Measurements from ENCODE around the gene CRABP2.
A peak's percentile ranks its signal among the peaks of the same experiment; 100 is the strongest.

The CRABP2 gene

GRCh38 chr1:156707417-156708217 is 2.2 kb upstream of the CRABP2 start:
- H3K36me3 ChIP-seq (ENCODE audit: control insufficient read depth, insufficient read depth, low read length) = no peaks in the 10 kb centered on the region; the same call in 1 of the 2 replicates
- H3K27me3 ChIP-seq (ENCODE audit: control insufficient read depth, insufficient read depth, low read length) = peaks cover 16% of the 10 kb centered on the region
- peaks cover 60% of the 10 kb centered on the region for H3K4me1 ChIP-seq (ENCODE audit: control insufficient read depth, insufficient read depth, low read length)
- peak overlapping the region; percentile 73 for H3K4me3 ChIP-seq (ENCODE audit: low read depth, low read length)
- peak overlapping the region; percentile 97 for H3K27ac ChIP-seq (ENCODE audit: low read depth, low read length)
- H3K9me3 ChIP-seq (ENCODE audit: control insufficient read depth, insufficient read depth, low read length) = no peaks in the 10 kb centered on the region
- H3K9ac ChIP-seq (ENCODE audit: low read depth, low read length) = peak overlapping the region; percentile 10; the same call in 1 of the 2 replicates

DNA sequence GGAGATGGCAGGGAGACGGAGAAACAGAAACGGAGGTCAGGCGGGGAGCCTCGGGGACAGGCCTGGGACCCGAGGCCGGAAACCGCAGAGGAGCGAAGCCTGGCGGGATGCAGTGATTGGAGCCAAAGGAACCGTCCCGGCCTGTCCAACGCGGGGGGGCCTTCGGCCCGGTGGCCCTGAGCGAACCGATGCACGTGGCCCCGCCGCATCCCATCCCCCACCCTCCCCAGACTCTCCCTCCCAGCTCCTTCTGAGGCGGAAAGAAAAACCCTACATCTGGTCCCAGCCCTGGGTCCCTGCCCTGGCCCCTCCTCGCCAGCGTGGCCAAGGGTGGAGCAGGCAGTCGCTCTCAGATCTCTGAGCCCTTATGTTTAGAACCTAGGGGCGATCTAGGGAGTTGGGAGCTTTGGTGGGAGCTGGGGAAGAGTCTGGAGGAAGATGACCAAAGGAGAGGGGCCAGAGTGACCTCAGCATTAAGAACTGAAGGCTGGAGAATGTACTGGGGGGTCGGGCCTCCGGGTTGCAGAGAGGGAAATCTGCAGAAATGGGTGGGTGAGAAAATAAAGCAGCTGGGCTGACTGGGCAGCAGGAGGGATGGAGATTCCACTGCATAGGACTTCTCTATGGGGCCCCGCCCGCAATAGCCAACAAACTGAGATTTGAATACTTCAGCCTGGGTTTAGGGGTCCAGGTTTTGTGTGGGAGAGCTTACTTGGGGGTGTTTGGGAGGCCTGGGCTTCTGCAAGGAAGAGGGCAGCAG is 1.5 kb upstream of the CRABP2 start:
- Histone ChIP-seq H3K36me3 (ENCODE audit: control insufficient read depth, insufficient read depth, low read length) (no peaks in the 10 kb centered on the region; the same call in 1 of the 2 replicates), H3K27ac (ENCODE audit: low read depth, low read length) (peak overlapping the region; percentile 97), H3K27me3 (ENCODE audit: control insufficient read depth, insufficient read depth, low read length) (peaks cover 16% of the 10 kb centered on the region), H3K4me1 (ENCODE audit: control insufficient read depth, insufficient read depth, low read length) (peaks cover 60% of the 10 kb centered on the region), H3K9ac (ENCODE audit: low read depth, low read length) (peak overlapping the region; percentile 62), H3K9me3 (ENCODE audit: control insufficient read depth, insufficient read depth, low read length) (no peaks in the 10 kb centered on the region), H3K4me3 (ENCODE audit: low read depth, low read length) (peak overlapping the region; percentile 73)

DNA sequence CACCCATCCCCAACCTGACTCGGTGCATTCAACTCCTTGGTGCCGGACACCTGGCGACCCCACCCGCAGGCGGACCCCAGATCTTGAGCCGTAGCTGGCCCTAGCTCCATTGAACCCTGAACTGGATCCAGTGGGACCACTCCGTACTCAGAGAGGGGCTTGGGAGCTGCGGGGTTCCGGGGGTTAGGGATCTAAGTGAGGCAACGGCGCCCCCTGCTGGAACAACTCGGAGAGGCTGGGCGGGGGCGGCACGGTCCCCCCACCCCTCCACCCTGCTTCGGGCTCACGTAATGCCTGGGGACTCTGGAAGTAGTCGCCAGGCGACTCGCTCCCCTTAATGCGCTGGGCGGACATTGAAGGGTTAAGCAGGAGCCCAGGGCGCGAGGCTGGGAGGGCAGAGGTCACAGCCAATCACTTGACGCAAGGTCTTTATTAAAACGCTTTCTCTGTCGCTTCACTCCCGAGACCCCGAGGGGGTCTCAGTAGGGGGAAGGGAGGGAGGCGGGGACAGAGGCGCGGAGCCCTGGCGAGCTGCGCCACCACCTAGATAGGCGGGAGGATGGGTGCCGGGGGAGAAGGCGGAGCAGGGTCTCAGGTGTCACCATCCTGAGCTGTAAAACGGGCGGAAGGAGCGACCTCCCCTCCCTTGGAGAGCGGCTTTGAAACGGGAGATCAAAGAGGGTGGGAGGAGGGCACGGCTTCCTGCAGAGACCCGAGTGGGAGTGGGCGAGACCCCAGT is 704 bp upstream of the CRABP2 start:
- Histone ChIP-seq H3K27me3 (ENCODE audit: control insufficient read depth, insufficient read depth, low read length) (peaks cover 16% of the 10 kb centered on the region), H3K4me1 (ENCODE audit: control insufficient read depth, insufficient read depth, low read length) (peaks cover 54% of the 10 kb centered on the region), H3K9ac (ENCODE audit: low read depth, low read length) (peak overlapping the region; percentile 62), H3K4me3 (ENCODE audit: low read depth, low read length) (peak overlapping the region; percentile 73), H3K27ac (ENCODE audit: low read depth, low read length) (peak overlapping the region; percentile 97), H3K36me3 (ENCODE audit: control insufficient read depth, insufficient read depth, low read length) (peaks cover 5% of the 10 kb centered on the region), H3K9me3 (ENCODE audit: control insufficient read depth, insufficient read depth, low read length) (no peaks in the 10 kb centered on the region)

DNA sequence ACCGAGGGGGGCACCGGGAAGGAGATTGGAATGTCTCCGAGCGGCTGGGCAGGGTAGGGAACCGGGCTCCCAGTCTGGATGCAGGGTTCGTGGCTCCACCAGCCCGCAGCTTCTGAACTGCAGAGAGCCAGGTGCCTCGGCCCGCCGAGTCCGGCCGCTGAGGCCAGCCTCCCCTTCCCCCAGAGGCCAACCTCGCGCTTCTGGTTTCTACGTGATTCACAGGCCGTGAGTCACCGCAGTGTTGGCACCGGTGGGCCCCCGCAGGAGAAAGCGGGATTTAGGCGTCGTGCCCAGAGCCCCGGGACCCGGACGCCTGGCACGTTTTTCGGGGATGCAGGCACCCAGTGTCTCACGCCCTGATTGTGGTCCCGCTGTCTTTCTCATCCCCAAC is 458 bp downstream of the CRABP2 start:
- Histone ChIP-seq H3K9me3 (ENCODE audit: control insufficient read depth, insufficient read depth, low read length) (no peaks in the 10 kb centered on the region), H3K4me3 (ENCODE audit: low read depth, low read length) (peak overlapping the region; percentile 73), H3K27me3 (ENCODE audit: control insufficient read depth, insufficient read depth, low read length) (peaks cover 16% of the 10 kb centered on the region), H3K4me1 (ENCODE audit: control insufficient read depth, insufficient read depth, low read length) (peaks cover 45% of the 10 kb centered on the region), H3K36me3 (ENCODE audit: control insufficient read depth, insufficient read depth, low read length) (peaks cover 16% of the 10 kb centered on the region), H3K27ac (ENCODE audit: low read depth, low read length) (peak overlapping the region; percentile 97), H3K9ac (ENCODE audit: low read depth, low read length) (peak overlapping the region; percentile 8; the same call in 1 of the 2 replicates)

DNA sequence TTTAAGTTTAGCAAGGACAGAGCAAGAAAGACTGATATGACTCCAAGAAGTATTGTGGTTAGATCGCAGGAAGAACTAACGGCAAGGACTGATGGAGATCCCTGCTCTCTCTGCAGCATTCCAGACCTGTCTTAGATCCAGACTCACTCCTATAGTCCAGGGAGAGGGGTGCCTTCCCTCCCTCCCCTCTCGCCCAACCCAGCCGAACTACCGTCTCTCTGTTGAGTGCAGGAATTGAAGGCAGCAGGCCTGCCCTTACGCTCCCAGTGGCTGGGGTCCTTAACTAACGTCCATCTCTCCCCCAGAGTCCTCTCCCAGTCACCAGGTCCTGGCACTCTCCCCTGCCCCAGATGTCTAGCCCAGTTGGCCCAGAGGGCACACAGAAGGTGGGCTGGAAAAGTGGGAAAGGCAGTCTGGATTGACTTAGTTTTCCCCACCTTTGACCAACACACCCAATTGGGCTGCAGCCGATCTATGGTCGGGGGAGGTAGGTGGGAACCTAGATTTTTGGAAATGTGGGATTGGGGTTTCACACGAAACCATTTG is 1.1 kb downstream of the CRABP2 start:
- H3K9me3 ChIP-seq (ENCODE audit: control insufficient read depth, insufficient read depth, low read length) = no peaks in the 10 kb centered on the region
- peaks cover 38% of the 10 kb centered on the region for H3K4me1 ChIP-seq (ENCODE audit: control insufficient read depth, insufficient read depth, low read length)
- peak overlapping the region; percentile 73 for H3K4me3 ChIP-seq (ENCODE audit: low read depth, low read length)
- H3K36me3 ChIP-seq (ENCODE audit: control insufficient read depth, insufficient read depth, low read length) = peaks cover 23% of the 10 kb centered on the region
- H3K9ac ChIP-seq (ENCODE audit: low read depth, low read length) = no peak overlapping the region
- no peak overlapping the region for H3K27ac ChIP-seq (ENCODE audit: low read depth, low read length)
- peaks cover 16% of the 10 kb centered on the region for H3K27me3 ChIP-seq (ENCODE audit: control insufficient read depth, insufficient read depth, low read length)

DNA sequence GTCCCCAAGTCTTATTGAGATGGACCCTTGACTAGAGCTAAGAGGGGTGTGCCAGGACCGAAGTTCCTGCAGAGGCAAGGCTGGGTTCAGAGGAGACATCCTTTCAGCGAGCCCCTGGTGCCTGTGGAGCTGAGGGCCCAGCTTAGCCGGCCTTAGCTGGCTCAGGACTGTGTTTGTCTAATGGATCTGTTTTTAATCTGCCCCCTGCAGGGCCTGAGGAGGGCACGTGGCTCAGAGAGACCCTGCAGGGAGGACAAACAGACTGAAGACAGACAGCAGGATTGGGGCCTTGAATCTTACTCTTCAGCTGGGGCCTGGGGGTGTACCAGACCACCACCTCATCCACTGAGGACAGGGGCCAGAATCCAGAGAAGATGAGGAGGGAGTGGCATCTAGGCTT is 1.6 kb downstream of the CRABP2 start:
- peak overlapping the region; percentile 73 for H3K4me3 ChIP-seq (ENCODE audit: low read depth, low read length)
- H3K36me3 ChIP-seq (ENCODE audit: control insufficient read depth, insufficient read depth, low read length) = peaks cover 28% of the 10 kb centered on the region
- H3K4me1 ChIP-seq (ENCODE audit: control insufficient read depth, insufficient read depth, low read length) = peaks cover 33% of the 10 kb centered on the region
- no peaks in the 10 kb centered on the region for H3K9me3 ChIP-seq (ENCODE audit: control insufficient read depth, insufficient read depth, low read length)
- no peak overlapping the region for H3K27ac ChIP-seq (ENCODE audit: low read depth, low read length)
- peaks cover 16% of the 10 kb centered on the region for H3K27me3 ChIP-seq (ENCODE audit: control insufficient read depth, insufficient read depth, low read length)
- no peak overlapping the region for H3K9ac ChIP-seq (ENCODE audit: low read depth, low read length)

DNA sequence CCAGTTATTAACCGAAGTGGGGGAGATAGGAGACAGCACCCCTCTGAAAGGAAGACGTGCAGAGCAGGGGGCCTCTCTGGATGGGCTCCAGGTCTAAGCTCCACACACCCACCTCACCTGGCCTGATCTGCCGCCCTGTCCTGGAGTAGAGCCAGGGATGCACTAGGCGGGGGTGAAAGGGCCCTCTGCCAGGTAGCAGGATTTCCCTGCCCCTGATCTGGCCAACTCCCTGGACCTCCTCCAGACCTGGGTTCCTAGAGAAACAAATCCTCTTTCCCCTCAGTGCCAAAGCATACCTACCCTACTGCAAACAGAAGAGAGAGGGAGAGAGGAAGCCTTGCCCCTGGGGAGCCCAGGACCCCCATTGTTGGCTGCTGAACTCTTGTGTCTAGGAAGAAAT is 2.0 kb downstream of the CRABP2 start:
- Histone ChIP-seq H3K36me3 (ENCODE audit: control insufficient read depth, insufficient read depth, low read length) (peaks cover 32% of the 10 kb centered on the region), H3K4me3 (ENCODE audit: low read depth, low read length) (peak overlapping the region; percentile 73), H3K4me1 (ENCODE audit: control insufficient read depth, insufficient read depth, low read length) (peaks cover 29% of the 10 kb centered on the region), H3K27me3 (ENCODE audit: control insufficient read depth, insufficient read depth, low read length) (peaks cover 16% of the 10 kb centered on the region), H3K9me3 (ENCODE audit: control insufficient read depth, insufficient read depth, low read length) (no peaks in the 10 kb centered on the region), H3K27ac (ENCODE audit: low read depth, low read length) (no peak overlapping the region), H3K9ac (ENCODE audit: low read depth, low read length) (no peak overlapping the region)

GRCh38 chr1:156700736-156701531 is 4.4 kb downstream of the CRABP2 start:
- Histone ChIP-seq H3K27me3 (ENCODE audit: control insufficient read depth, insufficient read depth, low read length) (peaks cover 16% of the 10 kb centered on the region), H3K9ac (ENCODE audit: low read depth, low read length) (no peak overlapping the region), H3K36me3 (ENCODE audit: control insufficient read depth, insufficient read depth, low read length) (peaks cover 32% of the 10 kb centered on the region), H3K4me3 (ENCODE audit: low read depth, low read length) (no peak overlapping the region), H3K4me1 (ENCODE audit: control insufficient read depth, insufficient read depth, low read length) (peaks cover 17% of the 10 kb centered on the region), H3K9me3 (ENCODE audit: control insufficient read depth, insufficient read depth, low read length) (no peaks in the 10 kb centered on the region), H3K27ac (ENCODE audit: low read depth, low read length) (no peak overlapping the region)

DNA sequence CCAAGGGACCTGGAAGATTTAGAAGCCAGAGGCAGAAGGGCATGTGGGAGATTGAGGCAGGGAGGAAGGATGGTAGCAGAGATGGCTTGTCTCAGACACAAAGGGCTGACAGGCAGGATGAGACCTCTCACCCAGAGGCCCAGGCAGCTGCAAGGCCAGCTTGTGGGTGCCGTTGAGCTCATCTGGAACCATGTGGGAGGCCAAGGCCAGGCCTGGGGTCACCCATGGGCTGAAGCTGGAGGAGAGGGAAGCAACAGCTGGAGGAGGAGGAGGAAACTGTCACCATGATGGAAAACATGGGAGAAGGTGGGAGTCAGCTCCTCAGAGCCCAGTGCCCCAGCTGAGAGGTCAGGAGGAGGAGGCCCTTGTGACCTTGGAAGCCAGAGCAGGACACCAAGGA is 6.4 kb downstream of the CRABP2 start:
- Histone ChIP-seq H3K36me3 (ENCODE audit: control insufficient read depth, insufficient read depth, low read length) (peaks cover 32% of the 10 kb centered on the region), H3K9ac (ENCODE audit: low read depth, low read length) (no peak overlapping the region), H3K4me1 (ENCODE audit: control insufficient read depth, insufficient read depth, low read length) (peaks cover 18% of the 10 kb centered on the region), H3K27ac (ENCODE audit: low read depth, low read length) (no peak overlapping the region), H3K27me3 (ENCODE audit: control insufficient read depth, insufficient read depth, low read length) (peaks cover 3% of the 10 kb centered on the region), H3K9me3 (ENCODE audit: control insufficient read depth, insufficient read depth, low read length) (no peaks in the 10 kb centered on the region), H3K4me3 (ENCODE audit: low read depth, low read length) (no peak overlapping the region)

DNA sequence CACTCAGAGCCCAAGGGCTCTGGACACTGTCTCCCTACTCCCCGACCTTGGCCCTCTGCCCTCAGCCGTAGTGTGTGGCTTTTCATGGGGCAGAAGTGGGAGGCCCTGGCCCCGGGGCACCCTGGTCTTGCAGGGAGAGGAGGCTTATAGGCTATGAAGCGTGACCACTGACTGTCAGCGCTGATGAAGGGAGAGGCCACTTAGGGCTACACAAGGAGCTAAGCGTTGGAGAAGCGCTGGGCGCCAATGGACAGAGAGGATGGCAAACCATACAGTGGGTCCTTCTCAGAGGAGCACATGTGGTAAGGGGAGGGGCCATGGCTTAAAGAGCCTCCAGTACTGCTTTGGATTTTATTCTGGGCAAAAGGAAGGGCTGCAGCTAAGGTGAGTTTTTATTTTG is 7.9 kb downstream of the CRABP2 start:
- Histone ChIP-seq H3K9ac (ENCODE audit: low read depth, low read length) (no peak overlapping the region), H3K27me3 (ENCODE audit: control insufficient read depth, insufficient read depth, low read length) (no peaks in the 10 kb centered on the region), H3K36me3 (ENCODE audit: control insufficient read depth, insufficient read depth, low read length) (peaks cover 32% of the 10 kb centered on the region), H3K4me1 (ENCODE audit: control insufficient read depth, insufficient read depth, low read length) (peaks cover 20% of the 10 kb centered on the region), H3K4me3 (ENCODE audit: low read depth, low read length) (no peak overlapping the region), H3K27ac (ENCODE audit: low read depth, low read length) (no peak overlapping the region), H3K9me3 (ENCODE audit: control insufficient read depth, insufficient read depth, low read length) (no peaks in the 10 kb centered on the region)
